Peyer's patch (tissue), 4 donors: ENCODE results near the gene COG6. TPM values are rescaled to one million over a fixed set of nuclear protein-coding genes. Genes with fewer than 3 reads are reported as not detected.

Experiments used
- DNase-seq, 3 donors: peaks; one replicate each; pipeline ENCODE4 v3.0.0-alpha.2; 2017 to 2019
- H3K27ac ChIP-seq, 4 donors: fragments of 200-600 bp; sonication (generic); one replicate each; pipeline ENCODE4 v1.5.1; 2016 to 2019
- H3K27me3 ChIP-seq, 2 donors: fragments of 200-600 bp; sonication (generic); one replicate each; pipeline ENCODE4 v1.5.1; 2019
- H3K36me3 ChIP-seq, 3 donors: fragments of 200-600 bp; sonication (generic); one replicate each; pipeline ENCODE4 v1.5.1; 2016 to 2019
- H3K4me1 ChIP-seq, 4 donors: fragments of 200-600 bp; sonication (generic); one replicate each; pipeline ENCODE4 v1.5.1; 2016 to 2019
- H3K4me3 ChIP-seq, 4 donors: fragments of 200-600 bp; sonication (generic); 1 replicate in 3 of 4; 2 replicates in 1 of 4; pipeline ENCODE4 v1.5.1; 2016 to 2019; ENCODE audit warnings: mild to moderate bottlenecking in 1 of 4
- H3K9me3 ChIP-seq, 4 donors: fragments of 200-600 bp; sonication (generic); one replicate each; pipeline ENCODE4 v1.5.1; 2016 to 2019; ENCODE audit warnings: mild to moderate bottlenecking in 1 of 4
- CTCF ChIP-seq, 6 experiments: fragments of 450-650 bp in 4 of 6; fragments of 200-600 bp in 2 of 6; sonication (generic) in 1 of 6; IDR thresholded peaks; one replicate each; pipeline ENCODE4 v1.5.1; 2017 to 2019; ENCODE audit warnings: antibody characterized with exemption in 6 of 6, mild to moderate bottlenecking in 3 of 6, moderate library complexity in 1 of 6
- POLR2A ChIP-seq, 2 donors: fragments of 450-650 bp; IDR thresholded peaks; one replicate each; pipeline ENCODE4 v1.5.1; 2017; ENCODE audit warnings: antibody characterized with exemption in 2 of 2, mild to moderate bottlenecking in 2 of 2, moderate library complexity in 2 of 2
- total RNA-seq, 4 donors: library from RNA; depleted of rRNA; stranded (reverse); fragments of >200 nt; gene quantifications; one replicate each; pipeline ENCODE4 v1.1.0, GENCODE V29; 2016

COG6 gene
- total RNA-seq, 4 donors from 2014 or later = 11.1 to 61.9 (median 21.5) TPM

- H3K4me3 ChIP-seq = no peak overlapping the region
- H3K9me3 ChIP-seq = no peaks in the 10 kb centered on the region
- TF ChIP-seq POLR2A (IDR thresholded peaks at IDR 0.05) = no peak
- TF ChIP-seq CTCF (IDR thresholded peaks at IDR 0.05) = no peak
- no peak for DNase-seq
- H3K36me3 ChIP-seq = no peaks in the 10 kb centered on the region
- H3K27ac ChIP-seq = no peak overlapping the region
- peaks cover 0 to 7% (median 0%) of the 10 kb centered on the region in 4 donors for H3K4me1 ChIP-seq
- no peaks in the 10 kb centered on the region for H3K27me3 ChIP-seq
Measured at GRCh38 chr13:39770221-39771090, 115.0 kb downstream of the COG6 start.

DNA sequence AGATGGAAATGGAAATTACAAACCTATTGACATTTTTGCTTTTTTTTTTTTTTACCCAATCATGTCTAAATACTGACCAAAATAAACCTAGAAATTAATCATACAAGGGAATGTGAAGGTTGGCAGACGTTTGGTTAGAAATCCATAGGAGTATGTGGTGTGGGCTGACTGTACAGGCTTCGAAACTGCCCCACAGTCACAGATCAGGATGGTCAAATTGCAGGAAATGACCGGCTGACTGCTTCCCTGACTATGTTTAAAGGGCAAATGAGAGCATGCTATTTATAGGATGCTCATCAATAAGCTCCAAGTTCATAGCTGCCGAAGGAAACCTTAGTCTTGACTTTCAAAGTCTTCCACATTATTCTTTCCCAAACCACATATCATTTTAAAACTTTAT lies 118.4 kb downstream of the COG6 start:
- no peak for TF ChIP-seq CTCF (IDR thresholded peaks at IDR 0.05)
- TF ChIP-seq POLR2A (IDR thresholded peaks at IDR 0.05) = no peak
- Histone ChIP-seq H3K4me3 (no peak overlapping the region), H3K36me3 (no peaks in the 10 kb centered on the region), H3K27me3 (no peaks in the 10 kb centered on the region), H3K9me3 (no peaks in the 10 kb centered on the region), H3K4me1 (no peaks in the 10 kb centered on the region), H3K27ac (no peak overlapping the region)
- DNase-seq = no peak

DNA sequence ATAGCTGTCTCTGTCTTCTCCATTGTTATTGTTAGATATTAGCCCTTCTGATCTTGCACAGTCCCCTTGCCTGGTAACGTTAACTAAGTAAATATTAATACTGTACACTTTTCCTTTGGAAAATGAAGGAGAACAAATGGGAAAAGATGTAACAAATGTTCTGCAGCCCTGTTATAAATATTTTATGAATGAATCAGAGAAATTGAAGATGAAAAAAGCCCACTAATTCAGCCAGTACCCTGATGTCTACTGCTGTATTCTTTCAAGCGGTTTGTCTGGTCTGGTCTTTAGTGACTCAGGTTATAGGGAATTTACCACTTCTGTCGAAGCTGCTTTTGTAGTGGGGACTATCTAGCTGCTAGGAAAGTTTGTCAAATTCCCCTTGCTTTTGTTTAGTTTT lies 121.0 kb downstream of the COG6 start:
- Histone ChIP-seq H3K9me3 (no peaks in the 10 kb centered on the region), H3K4me3 (no peak overlapping the region), H3K27me3 (no peaks in the 10 kb centered on the region), H3K27ac (no peak overlapping the region), H3K4me1 (no peaks in the 10 kb centered on the region), H3K36me3 (no peaks in the 10 kb centered on the region)
- TF ChIP-seq CTCF (IDR thresholded peaks at IDR 0.05) (no peak), POLR2A (IDR thresholded peaks at IDR 0.05) (no peak)
- DNase-seq = no peak

DNA sequence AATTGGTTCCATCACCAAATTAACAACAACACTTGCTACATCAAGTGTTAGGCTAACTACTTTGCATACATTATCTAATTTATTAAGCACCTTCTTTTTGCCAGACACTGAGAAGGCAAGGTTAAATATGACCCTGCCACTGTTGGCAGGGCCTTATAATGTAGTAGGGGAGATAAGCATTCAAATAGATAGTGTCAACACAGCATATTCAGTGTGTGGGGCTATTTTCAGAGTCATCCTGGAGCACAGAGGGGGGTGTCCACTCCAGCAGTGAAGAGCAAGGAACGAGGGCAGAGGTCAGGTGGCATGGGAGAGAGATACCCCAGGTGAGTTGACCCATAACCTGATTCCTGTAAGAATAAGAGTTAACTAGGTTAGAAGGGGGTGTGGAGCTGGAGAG lies 121.6 kb downstream of the COG6 start:
- no peak overlapping the region for H3K4me3 ChIP-seq
- no peaks in the 10 kb centered on the region for H3K36me3 ChIP-seq
- H3K4me1 ChIP-seq = no peaks in the 10 kb centered on the region
- H3K9me3 ChIP-seq = no peaks in the 10 kb centered on the region
- no peaks in the 10 kb centered on the region for H3K27me3 ChIP-seq
- TF ChIP-seq CTCF (IDR thresholded peaks at IDR 0.05) = no peak
- TF ChIP-seq POLR2A (IDR thresholded peaks at IDR 0.05) = no peak
- H3K27ac ChIP-seq = no peak overlapping the region
- DNase-seq = no peak

DNA sequence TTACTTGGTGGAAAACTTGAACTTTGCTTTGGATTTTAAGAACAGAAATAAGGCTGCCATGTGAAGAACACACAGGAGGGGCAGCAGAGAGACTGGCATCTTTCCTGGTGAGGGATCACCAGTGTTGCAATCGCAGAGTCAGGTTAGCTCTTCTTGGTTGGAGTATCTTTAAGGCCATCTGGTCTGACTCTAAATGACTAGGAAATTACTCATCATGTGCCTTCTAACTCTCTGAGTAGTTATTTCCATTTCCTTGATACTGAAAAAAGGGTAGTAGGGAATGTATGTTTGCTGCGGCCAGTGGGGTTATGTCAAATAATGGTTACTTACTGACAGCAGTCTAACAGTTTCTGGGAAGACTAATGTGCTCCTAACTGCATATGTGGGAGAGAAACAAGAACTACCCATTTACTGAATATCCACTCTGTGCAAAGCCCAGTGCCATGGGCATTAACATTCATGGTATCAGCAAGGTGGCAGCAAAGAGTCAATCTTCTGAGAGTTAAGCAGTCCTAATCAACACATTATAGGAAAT lies 122.1 kb downstream of the COG6 start:
- H3K27me3 ChIP-seq = no peaks in the 10 kb centered on the region
- H3K9me3 ChIP-seq = no peaks in the 10 kb centered on the region
- TF ChIP-seq CTCF (IDR thresholded peaks at IDR 0.05) = peak in 1 of 6 experiments; percentile 21
- no peak for TF ChIP-seq POLR2A (IDR thresholded peaks at IDR 0.05)
- H3K36me3 ChIP-seq = no peaks in the 10 kb centered on the region
- no peak for DNase-seq
- no peak overlapping the region for H3K4me3 ChIP-seq
- H3K27ac ChIP-seq = no peak overlapping the region
- H3K4me1 ChIP-seq = no peaks in the 10 kb centered on the region
